GM12891 (cell line): ENCODE results near the gene FOXP4.

Experiments
- DNase-seq: peaks from one replicate; pipeline ENCODE4 v3.0.0; 2011; ENCODE audit warnings: low spot score; ENCODE audit not compliant: insufficient read length
- FAIRE-seq: peaks from 2 replicates; lab custom pipeline; 2011; peaks lifted over from hg19 to GRCh38; lab: Jason Lieb, UNC
- PAX5 ChIP-seq: IDR thresholded peaks from 2 replicates; pipeline ENCODE4 v1.6.1; 2011; ENCODE audit warnings: low read length, moderate library complexity, mild to moderate bottlenecking; ENCODE audit not compliant: insufficient read depth, severe bottlenecking
- POLR2A ChIP-seq: IDR thresholded peaks from 2 replicates; pipeline ENCODE4 v1.6.1; 2011; ENCODE audit warnings: low read depth, low read length, control low read depth
- POLR2AphosphoS5 ChIP-seq: IDR thresholded peaks from 2 replicates; pipeline ENCODE4 v1.6.1; 2011; ENCODE audit warnings: low read depth, low read length, control low read depth
- POU2F2 ChIP-seq: IDR thresholded peaks from 2 replicates; pipeline ENCODE4 v1.6.1; 2011; ENCODE audit warnings: low read depth, mild to moderate bottlenecking, control low read depth, low read length, moderate library complexity
- SPI1 ChIP-seq: IDR thresholded peaks from 2 replicates; pipeline ENCODE4 v1.6.1; 2011; ENCODE audit warnings: low read depth, low read length, control low read depth
- TAF1 ChIP-seq: IDR thresholded peaks from 2 replicates; pipeline ENCODE4 v1.6.1; 2011; ENCODE audit warnings: low read depth, low read length, control low read depth

The FOXP4 gene

GRCh38 chr6:41519745-41520699 is 26.2 kb upstream of the FOXP4 start:
- FAIRE-seq = no peak
- TF ChIP-seq POU2F2 (no peak), POLR2AphosphoS5 (no peak), POLR2A (no peak), SPI1 (no peak), PAX5 (no peak), TAF1 (no peak)

GRCh38 chr6:41522780-41523548 is 23.2 kb upstream of the FOXP4 start:
- DNase-seq = no peak
- no peak for FAIRE-seq
- TF ChIP-seq TAF1 (no peak), POU2F2 (no peak), SPI1 (no peak), POLR2A (no peak), POLR2AphosphoS5 (no peak), PAX5 (no peak)

More at GRCh38 chr6:41519745-41520699, 26.2 kb upstream of the FOXP4 start:
- no peak for DNase-seq

- FAIRE-seq = no peak
- TF ChIP-seq PAX5 (no peak), POLR2AphosphoS5 (no peak), TAF1 (no peak), POU2F2 (no peak), POLR2A (no peak), SPI1 (no peak)
- no peak for DNase-seq
Measured at GRCh38 chr6:41523915-41524633, 22.1 kb upstream of the FOXP4 start.

GRCh38 chr6:41524634-41525011 is 21.6 kb upstream of the FOXP4 start:
- TF ChIP-seq POLR2AphosphoS5 = no peak
- TF ChIP-seq SPI1 = no peak
- no peak for TF ChIP-seq POLR2A
- TF ChIP-seq TAF1 = no peak
- TF ChIP-seq PAX5 = no peak
- TF ChIP-seq POU2F2 = no peak

GRCh38 chr6:41527721-41528408 is 18.3 kb upstream of the FOXP4 start:
- FAIRE-seq (no peak), DNase-seq (no peak)
- TF ChIP-seq POU2F2 (no peak), POLR2A (no peak), SPI1 (no peak), POLR2AphosphoS5 (no peak), PAX5 (no peak), TAF1 (no peak)

More at GRCh38 chr6:41524634-41525011, 21.6 kb upstream of the FOXP4 start:
- FAIRE-seq (no peak), DNase-seq (no peak)

- TF ChIP-seq POLR2AphosphoS5 = no peak
- TF ChIP-seq POLR2A = no peak
- no peak for TF ChIP-seq PAX5
- no peak for TF ChIP-seq SPI1
- TF ChIP-seq POU2F2 = no peak
- TF ChIP-seq TAF1 = no peak
- FAIRE-seq (no peak), DNase-seq (no peak)
Measured at GRCh38 chr6:41528409-41528963, 17.7 kb upstream of the FOXP4 start.

GRCh38 chr6:41529049-41529448 is 17.1 kb upstream of the FOXP4 start:
- FAIRE-seq (no peak), DNase-seq (no peak)
- no peak for TF ChIP-seq POLR2A
- TF ChIP-seq TAF1 = no peak
- no peak for TF ChIP-seq POU2F2
- no peak for TF ChIP-seq PAX5
- no peak for TF ChIP-seq POLR2AphosphoS5
- no peak for TF ChIP-seq SPI1

- no peak for DNase-seq
- TF ChIP-seq POLR2A (no peak), TAF1 (no peak), POU2F2 (no peak), POLR2AphosphoS5 (no peak), PAX5 (no peak), SPI1 (no peak)
- FAIRE-seq = no peak
Measured at GRCh38 chr6:41529970-41530369, 16.2 kb upstream of the FOXP4 start.
